HG03571 (cell line): ENCODE data around the gene GCSH.

Experiments
- ATAC-seq: cut with Tn5 transposase; IDR thresholded peaks from one replicate; pipeline ENCODE4 v1.9.1; 2021; ENCODE audit not compliant: unreplicated experiment

Gene GCSH

DNA sequence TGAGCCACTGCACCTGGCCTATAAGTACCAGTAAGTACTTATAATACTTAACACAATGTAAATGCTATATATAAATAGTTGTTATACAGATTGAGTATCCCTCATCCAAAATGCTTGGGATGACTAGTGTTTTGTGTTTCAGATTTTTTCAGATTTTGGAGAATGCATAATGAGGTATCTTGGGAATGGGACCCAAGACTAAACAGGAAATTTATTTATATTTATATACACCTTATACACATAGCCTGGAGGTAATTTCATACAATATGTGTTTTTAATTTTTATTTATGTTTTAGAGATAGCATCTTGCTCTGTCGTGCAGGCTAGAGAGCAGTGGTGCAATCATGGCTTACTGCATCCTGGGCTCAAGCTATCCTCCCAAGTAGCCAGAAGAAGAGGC lies 9.8 kb upstream of the GCSH start:
- ATAC-seq: no peak

- no peak for ATAC-seq
These were observed 5.5 kb upstream of the GCSH start for GRCh38 chr16:81101702-81102101.

GRCh38 chr16:81099958-81100357 lies 3.8 kb upstream of the GCSH start:
- no peak for ATAC-seq

DNA sequence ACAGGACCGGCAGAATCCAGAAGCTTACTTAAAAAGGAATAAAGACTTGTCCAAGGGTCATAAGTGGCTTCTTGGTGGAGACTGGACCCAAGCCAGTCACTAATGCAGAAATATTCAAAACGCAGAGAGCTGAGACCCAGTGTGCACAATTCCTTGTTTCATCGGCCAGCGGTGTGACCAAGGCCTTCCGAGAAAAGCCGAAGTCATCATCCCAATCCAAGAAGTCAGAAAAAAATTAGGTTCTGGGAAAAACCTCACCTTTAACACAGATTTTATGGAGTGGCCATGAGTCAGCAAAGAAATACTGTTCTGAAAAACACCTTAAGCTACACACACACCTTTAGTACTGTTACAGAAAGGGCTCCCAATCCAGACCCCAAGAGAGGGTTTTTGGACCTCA lies 1.0 kb upstream of the GCSH start:
- ATAC-seq: no peak

- no peak for ATAC-seq
These were observed 567 bp upstream of the GCSH start for GRCh38 chr16:81096715-81097208.

DNA sequence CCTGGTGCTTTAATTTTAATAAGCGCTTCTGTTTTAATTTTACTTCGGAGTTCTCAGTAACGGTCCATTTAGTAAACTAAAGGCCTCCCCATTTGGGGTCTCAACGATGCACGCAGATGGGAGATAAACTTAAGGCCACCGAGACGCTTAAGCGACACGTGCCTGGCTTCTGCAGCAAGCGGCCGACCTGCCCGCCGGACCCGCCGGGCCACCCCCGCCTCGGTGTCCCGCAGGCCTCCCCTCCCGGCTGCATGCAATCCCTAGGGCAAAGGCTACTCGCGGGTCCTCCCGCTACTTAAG lies 592 bp downstream of the GCSH start:
- ATAC-seq: peak; percentile 4

DNA sequence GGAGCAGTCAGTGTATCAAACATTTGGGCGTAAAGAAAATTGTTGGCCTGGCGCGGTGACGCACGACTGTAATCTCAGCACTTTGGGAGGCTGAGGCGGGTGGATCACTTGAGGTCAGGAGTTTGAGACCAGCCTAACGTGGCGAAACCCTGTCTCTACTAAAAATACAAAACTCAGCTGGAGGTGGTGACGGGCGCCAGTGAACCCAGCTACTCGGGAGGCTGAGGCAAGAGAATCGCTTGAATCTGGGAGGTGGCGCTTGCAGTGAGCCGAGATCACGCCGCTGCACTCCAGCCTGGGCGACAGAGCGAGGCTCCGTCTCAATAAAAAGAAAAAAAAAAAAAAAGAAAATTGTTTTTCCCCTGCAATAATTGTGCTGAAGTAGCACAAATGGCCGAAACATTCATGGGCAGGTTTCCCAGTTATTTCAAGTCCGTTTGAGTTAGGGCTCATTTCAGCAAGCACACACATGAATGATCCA lies 1.4 kb downstream of the GCSH start:
- no peak for ATAC-seq

- ATAC-seq: no peak
These were observed 7.4 kb downstream of the GCSH start for GRCh38 chr16:81088836-81089235.

DNA sequence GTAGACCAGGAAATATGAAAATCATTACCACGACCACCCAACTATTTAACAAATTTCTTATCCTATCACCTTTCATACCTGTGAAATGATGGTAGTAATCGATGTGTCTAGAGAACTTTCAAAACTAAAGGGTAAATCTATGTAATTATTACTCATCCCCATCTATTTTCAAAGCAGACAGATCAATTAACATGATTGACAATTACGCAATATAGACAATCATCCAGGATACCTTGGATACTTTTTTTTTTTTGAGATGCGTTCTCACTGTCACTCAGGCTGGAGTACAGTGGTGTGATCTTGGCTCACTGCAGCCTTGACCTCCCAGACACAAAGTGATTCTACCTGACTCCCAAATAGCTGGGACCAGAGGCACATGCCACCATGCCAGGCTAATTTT lies 15.2 kb downstream of the GCSH start:
- no peak for ATAC-seq

GRCh38 chr16:81080233-81080632 lies 16.0 kb downstream of the GCSH start:
- no peak for ATAC-seq

- ATAC-seq: peak; percentile 96
These were observed 18.9 kb downstream of the GCSH start, which contains the start of gene C16orf46 for GRCh38 chr16:81077076-81077940. Gene C16orf46 (minus strand): TSS chr16:81077238. CDS start chr16:81063955, 13,283 bp downstream.

DNA sequence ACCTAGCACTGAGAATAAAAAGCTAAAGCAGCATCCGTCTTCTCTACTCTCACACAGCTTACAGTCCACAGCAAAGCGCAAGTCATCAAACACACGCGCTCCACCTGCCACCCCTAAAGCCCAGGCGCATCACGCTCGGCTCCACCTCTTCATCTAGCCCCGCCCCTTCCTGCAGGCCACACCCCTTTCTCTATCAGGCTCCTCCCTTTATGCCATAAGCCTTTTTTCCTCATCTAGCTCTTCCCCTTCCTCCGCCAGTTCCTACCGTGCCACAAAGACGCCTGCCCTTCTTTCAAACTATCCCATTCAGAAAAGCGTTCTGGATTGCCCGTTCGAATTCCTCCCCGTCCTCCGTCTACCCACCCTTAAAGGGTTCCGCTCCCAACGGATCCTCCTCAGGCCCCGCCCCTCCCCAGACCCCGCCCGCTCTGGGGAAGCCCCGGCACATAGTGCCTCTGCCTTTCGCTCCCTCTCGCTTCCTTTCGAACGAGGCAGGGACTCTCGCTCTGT lies 19.6 kb downstream of the GCSH start:
- peak; percentile 77 for ATAC-seq

- ATAC-seq: no peak
These were observed 22.4 kb downstream of the GCSH start for GRCh38 chr16:81073560-81074330.

DNA sequence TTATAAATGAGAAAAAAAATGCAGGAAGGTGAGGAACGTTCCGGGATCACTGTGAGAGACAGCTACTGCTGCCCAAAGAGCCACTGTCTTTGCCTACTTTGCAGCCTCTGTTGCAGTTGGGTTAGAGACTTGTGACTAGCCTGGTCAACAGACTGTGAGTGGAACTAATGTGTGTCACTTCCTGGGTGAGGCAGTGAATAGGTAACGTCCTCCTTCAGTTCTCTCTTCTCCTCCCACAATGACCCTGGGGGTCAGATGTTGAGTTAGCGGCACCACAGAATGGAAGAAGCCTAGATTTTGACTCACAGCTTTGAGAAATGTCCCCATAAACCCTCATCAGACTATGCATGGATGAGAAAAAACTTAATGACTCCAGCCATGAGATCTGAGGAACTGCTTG lies 24.4 kb downstream of the GCSH start:
- ATAC-seq: no peak

- no peak for ATAC-seq
These were observed 25.2 kb downstream of the GCSH start for GRCh38 chr16:81070979-81071378.

DNA sequence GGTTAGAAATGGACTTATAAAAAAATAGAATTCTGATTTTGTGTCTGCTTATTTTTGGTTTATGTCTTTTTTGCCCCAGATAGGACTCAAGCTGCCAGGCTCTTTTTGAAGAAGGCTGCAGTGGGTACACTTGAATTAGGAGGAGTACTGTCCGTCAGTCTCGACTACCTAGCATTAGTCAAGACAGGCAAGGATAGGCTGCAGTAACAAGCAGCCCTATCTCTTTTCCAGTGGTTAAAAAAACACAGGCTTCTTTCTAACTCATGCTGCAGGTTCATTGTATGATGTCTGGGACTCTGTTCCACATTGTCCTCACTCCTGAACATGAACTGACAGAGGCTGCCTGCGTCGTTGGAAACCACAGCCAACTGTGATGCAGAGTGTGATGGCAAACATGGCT lies 27.1 kb downstream of the GCSH start:
- no peak for ATAC-seq

GRCh38 chr16:81067166-81067565 lies 29.0 kb downstream of the GCSH start:
- ATAC-seq: no peak

DNA sequence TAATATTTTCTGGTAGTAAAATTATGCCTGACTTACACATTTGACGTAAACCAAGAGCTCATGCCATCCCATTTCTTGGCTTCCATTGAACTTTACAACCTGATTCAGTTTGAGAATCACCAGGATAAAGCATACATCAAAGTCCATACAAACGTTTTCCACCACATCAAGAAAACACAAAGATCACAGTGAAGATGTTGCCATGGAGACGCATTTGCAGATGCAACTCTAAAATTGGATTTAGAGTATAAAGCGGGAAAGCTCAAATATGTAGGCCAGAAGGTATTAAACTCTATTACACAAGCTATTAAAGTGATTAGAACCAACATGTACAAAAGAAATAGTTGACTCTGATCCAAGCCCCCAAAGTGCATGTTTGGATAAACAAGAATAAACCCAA lies 29.5 kb downstream of the GCSH start:
- no peak for ATAC-seq

- no peak for ATAC-seq
These were observed 34.2 kb downstream of the GCSH start for GRCh38 chr16:81061871-81062608.

GRCh38 chr16:81061307-81061640 lies 34.9 kb downstream of the GCSH start:
- no peak for ATAC-seq

DNA sequence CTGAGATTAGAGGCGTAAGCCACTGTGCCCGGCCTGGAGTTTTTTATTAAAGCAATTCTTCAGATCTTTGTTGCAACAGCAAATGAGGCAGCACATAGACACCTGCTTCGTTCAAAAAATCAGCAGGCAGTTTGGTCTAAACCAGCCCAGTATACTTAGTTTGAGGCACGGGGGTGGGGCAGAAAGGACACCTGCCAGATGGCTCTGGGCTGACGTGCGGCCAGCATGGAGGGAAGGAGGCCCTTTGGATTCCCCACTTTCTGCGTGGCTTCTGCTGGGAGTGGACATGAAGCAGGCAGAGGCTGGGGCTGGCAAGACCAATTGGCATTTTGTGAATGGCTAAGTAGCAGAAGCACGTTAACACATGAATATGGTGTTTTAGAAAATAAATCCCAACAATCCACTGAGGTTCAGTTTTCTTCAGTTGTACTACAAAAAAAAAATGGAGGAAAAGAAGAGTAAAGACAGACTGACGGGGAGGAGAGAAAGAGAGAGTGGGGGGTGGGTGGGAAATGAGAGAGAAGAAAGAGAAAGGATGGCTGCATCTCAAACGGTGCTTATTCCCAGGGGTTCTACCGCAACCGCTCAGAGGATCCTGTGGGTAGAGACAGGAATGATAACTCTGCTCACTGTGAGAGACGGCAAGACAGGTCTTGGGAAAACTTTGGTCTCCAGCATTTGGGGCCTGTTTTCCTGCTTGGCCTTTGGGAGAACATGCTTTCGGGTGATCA lies 35.5 kb downstream of the GCSH start:
- ATAC-seq: no peak
